Memory B cell (primary cell): ENCODE results near the gene HEBP2.
A peak's percentile ranks its signal among the peaks of the same experiment; 100 is the strongest.

ENCODE experiments used
- ATAC-seq: fragments of 150-1000 bp; cut with Tn5 transposase; 2 replicates; pipeline ENCODE4 v1.10.0; 2021; ENCODE audit warnings: low read depth, mild to moderate bottlenecking, moderate library complexity
- DNase-seq, 2 donors: peaks; one replicate each; pipeline ENCODE4 v3.0.0; 2022; ENCODE audit warnings: low spot score in 2 of 2
- H3K27ac Mint-ChIP-seq: one replicate; pipeline ENCODE4 v1.8.0; 2022; ENCODE audit warnings: mild to moderate bottlenecking, moderate library complexity, mixed read lengths
- H3K27me3 Mint-ChIP-seq: one replicate; pipeline ENCODE4 v1.8.0; 2022; ENCODE audit warnings: mixed read lengths
- H3K36me3 Mint-ChIP-seq: one replicate; pipeline ENCODE4 v1.8.0; 2022; ENCODE audit warnings: mild to moderate bottlenecking, mixed read lengths
- H3K4me1 Mint-ChIP-seq: one replicate; pipeline ENCODE4 v1.8.0; 2022; ENCODE audit warnings: mixed read lengths
- H3K4me3 Mint-ChIP-seq: one replicate; pipeline ENCODE4 v1.8.0; 2022; ENCODE audit warnings: mild to moderate bottlenecking, moderate library complexity, mixed read lengths
- H3K9me3 Mint-ChIP-seq: one replicate; pipeline ENCODE4 v1.8.0; 2022; ENCODE audit warnings: mixed read lengths

The HEBP2 gene

GRCh38 chr6:138383776-138384175 lies 20.2 kb upstream of the HEBP2 start:
- Mint-ChIP-seq H3K27me3 (peaks cover 7% of the 10 kb centered on the region), H3K27ac (no peak overlapping the region), H3K4me3 (no peak overlapping the region), H3K4me1 (peaks cover 2% of the 10 kb centered on the region), H3K9me3 (no peaks in the 10 kb centered on the region), H3K36me3 (no peaks in the 10 kb centered on the region)
- ATAC-seq (no peak), DNase-seq (no peak)

GRCh38 chr6:138386897-138387296 lies 17.1 kb upstream of the HEBP2 start:
- no peak for DNase-seq
- no peaks in the 10 kb centered on the region for H3K9me3 Mint-ChIP-seq
- H3K27ac Mint-ChIP-seq = no peak overlapping the region
- peaks cover 2% of the 10 kb centered on the region for H3K4me1 Mint-ChIP-seq
- no peak for ATAC-seq
- H3K36me3 Mint-ChIP-seq = no peaks in the 10 kb centered on the region
- peaks cover 10% of the 10 kb centered on the region for H3K27me3 Mint-ChIP-seq
- H3K4me3 Mint-ChIP-seq = no peak overlapping the region

DNA sequence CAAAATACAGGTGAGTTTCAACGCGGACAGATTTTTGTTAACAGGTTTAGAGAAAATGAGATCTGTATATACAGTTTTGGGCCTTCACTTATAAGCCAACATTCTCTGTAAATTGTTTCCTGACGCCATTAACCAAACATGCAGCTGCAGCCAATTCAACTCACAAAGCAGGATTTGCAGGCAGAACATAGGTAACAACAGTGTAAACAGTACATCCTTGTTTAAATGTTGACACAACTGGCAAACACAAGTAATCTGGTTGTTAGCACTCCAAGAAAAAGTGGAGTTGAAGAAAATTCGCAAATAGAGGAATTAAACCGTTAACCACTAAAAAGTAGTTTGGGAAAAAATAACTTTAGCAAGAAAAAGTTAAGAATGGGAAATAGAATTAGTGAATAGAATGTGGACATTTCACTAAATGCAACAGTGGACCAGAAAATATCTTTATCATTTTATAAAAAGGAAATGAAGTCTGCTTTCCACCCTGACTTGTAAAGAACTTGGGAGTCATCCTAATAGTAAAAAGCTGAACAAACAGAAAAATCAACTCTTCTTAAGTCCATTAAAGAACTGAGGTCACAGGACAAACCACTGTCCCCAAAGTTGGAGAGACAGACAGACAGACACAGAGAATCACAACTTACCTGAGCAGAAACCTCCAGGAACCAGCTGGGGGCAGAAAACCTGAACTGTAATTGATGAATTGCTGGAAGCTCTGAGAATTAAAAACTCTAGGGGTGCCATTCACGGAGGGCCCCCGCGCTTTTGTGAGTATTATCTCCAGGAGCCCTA lies 16.2 kb upstream of the HEBP2 start:
- H3K36me3 Mint-ChIP-seq = no peaks in the 10 kb centered on the region
- DNase-seq = no peak
- no peak for ATAC-seq
- no peaks in the 10 kb centered on the region for H3K9me3 Mint-ChIP-seq
- peaks cover 6% of the 10 kb centered on the region for H3K27me3 Mint-ChIP-seq
- peaks cover 2% of the 10 kb centered on the region for H3K4me1 Mint-ChIP-seq
- no peak overlapping the region for H3K27ac Mint-ChIP-seq
- H3K4me3 Mint-ChIP-seq = no peak overlapping the region

- no peak for ATAC-seq
- peaks cover 5% of the 10 kb centered on the region for H3K27me3 Mint-ChIP-seq
- no peaks in the 10 kb centered on the region for H3K9me3 Mint-ChIP-seq
- no peak for DNase-seq
- no peaks in the 10 kb centered on the region for H3K36me3 Mint-ChIP-seq
- H3K27ac Mint-ChIP-seq = no peak overlapping the region
- H3K4me1 Mint-ChIP-seq = peaks cover 6% of the 10 kb centered on the region
- H3K4me3 Mint-ChIP-seq = no peak overlapping the region
Measured at GRCh38 chr6:138389551-138389950, 14.5 kb upstream of the HEBP2 start.

- Mint-ChIP-seq H3K4me3 (no peak overlapping the region), H3K36me3 (no peaks in the 10 kb centered on the region), H3K27ac (no peak overlapping the region), H3K4me1 (peaks cover 6% of the 10 kb centered on the region), H3K27me3 (peaks cover 2% of the 10 kb centered on the region), H3K9me3 (no peaks in the 10 kb centered on the region)
- peak; percentile 72 for ATAC-seq
- no peak for DNase-seq
Measured at GRCh38 chr6:138393871-138394783, 9.9 kb upstream of the HEBP2 start.

- Mint-ChIP-seq H3K4me3 (no peak overlapping the region), H3K4me1 (peaks cover 6% of the 10 kb centered on the region), H3K36me3 (no peaks in the 10 kb centered on the region), H3K27ac (no peak overlapping the region), H3K9me3 (no peaks in the 10 kb centered on the region), H3K27me3 (peaks cover 2% of the 10 kb centered on the region)
- ATAC-seq (no peak), DNase-seq (no peak)
Measured at GRCh38 chr6:138396709-138397108, 7.3 kb upstream of the HEBP2 start.

DNA sequence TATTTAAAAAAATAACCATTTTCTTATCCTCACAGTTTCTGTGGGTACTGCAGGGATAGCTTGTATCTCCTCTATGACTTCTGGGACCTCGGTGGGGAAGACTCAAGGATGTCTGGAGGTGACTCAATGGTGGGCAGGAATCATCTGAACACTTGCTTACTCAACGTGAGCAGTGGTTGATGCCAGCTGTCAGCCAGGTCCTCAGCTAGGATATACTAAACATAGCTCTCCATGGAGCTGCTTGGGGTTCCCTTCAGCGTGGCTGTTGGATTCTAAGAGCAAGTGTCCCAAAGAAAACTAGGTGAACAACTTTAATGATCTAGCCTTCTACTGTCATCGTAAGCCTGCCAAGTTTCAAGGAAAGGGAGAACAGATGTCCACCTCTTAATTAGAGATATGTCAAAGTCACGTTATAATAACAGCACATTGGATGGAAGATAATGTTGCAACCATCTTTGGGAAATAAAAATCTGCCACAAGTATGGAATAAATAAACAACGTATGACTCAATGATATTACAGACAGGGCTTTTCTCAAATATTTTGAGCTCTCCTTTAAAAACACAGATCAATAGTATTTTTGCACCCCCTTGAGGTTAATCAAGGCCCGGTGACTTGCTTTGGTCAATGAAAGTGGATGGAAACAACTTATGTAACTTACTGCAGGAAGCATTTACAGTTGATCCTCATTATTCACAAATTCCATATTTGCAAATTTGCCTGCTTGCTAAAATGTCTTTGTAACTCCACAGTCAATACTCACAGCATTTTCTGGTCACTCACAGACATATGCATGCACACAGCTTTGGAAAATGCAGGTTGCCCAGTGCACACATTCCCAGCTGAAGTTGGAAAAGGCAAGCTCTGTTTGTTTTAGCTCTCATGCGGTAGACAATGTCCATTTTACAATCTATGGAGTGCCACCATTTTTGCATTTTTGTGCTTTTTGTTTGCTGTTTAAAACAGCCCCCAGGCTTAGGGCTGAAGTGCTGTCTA lies 6.6 kb upstream of the HEBP2 start:
- no peak for ATAC-seq
- H3K36me3 Mint-ChIP-seq = no peaks in the 10 kb centered on the region
- no peak overlapping the region for H3K4me3 Mint-ChIP-seq
- H3K9me3 Mint-ChIP-seq = no peaks in the 10 kb centered on the region
- H3K27ac Mint-ChIP-seq = no peak overlapping the region
- no peak for DNase-seq
- peaks cover 6% of the 10 kb centered on the region for H3K4me1 Mint-ChIP-seq
- peaks cover 2% of the 10 kb centered on the region for H3K27me3 Mint-ChIP-seq

- DNase-seq (no peak), ATAC-seq (no peak)
- Mint-ChIP-seq H3K9me3 (no peaks in the 10 kb centered on the region), H3K4me3 (no peak overlapping the region), H3K36me3 (no peaks in the 10 kb centered on the region), H3K27ac (no peak overlapping the region), H3K4me1 (peaks cover 10% of the 10 kb centered on the region), H3K27me3 (peaks cover 2% of the 10 kb centered on the region)
Measured at GRCh38 chr6:138400326-138400725, 3.7 kb upstream of the HEBP2 start.

- Mint-ChIP-seq H3K27me3 (no peaks in the 10 kb centered on the region), H3K9me3 (no peaks in the 10 kb centered on the region), H3K4me1 (peaks cover 14% of the 10 kb centered on the region), H3K36me3 (peaks cover 7% of the 10 kb centered on the region), H3K27ac (no peak overlapping the region), H3K4me3 (peak overlapping the region; percentile 0)
- ATAC-seq (no peak), DNase-seq (no peak)
Measured at GRCh38 chr6:138401960-138402837, 1.8 kb upstream of the HEBP2 start.

GRCh38 chr6:138402838-138403187 lies 1.2 kb upstream of the HEBP2 start:
- Mint-ChIP-seq H3K4me1 (peaks cover 17% of the 10 kb centered on the region), H3K9me3 (no peaks in the 10 kb centered on the region), H3K27ac (peak overlapping the region; percentile 53), H3K36me3 (peaks cover 10% of the 10 kb centered on the region), H3K27me3 (no peaks in the 10 kb centered on the region), H3K4me3 (peak overlapping the region; percentile 82)
- DNase-seq (no peak), ATAC-seq (no peak)

GRCh38 chr6:138403324-138403800 lies 661 bp upstream of the HEBP2 start:
- Mint-ChIP-seq H3K4me1 (peaks cover 20% of the 10 kb centered on the region), H3K4me3 (peak overlapping the region; percentile 82), H3K27me3 (no peaks in the 10 kb centered on the region), H3K36me3 (peaks cover 13% of the 10 kb centered on the region), H3K9me3 (no peaks in the 10 kb centered on the region), H3K27ac (peak overlapping the region; percentile 53)
- ATAC-seq (peak; percentile 12), DNase-seq (peak in 1 of 2 donors; percentile 45)

DNA sequence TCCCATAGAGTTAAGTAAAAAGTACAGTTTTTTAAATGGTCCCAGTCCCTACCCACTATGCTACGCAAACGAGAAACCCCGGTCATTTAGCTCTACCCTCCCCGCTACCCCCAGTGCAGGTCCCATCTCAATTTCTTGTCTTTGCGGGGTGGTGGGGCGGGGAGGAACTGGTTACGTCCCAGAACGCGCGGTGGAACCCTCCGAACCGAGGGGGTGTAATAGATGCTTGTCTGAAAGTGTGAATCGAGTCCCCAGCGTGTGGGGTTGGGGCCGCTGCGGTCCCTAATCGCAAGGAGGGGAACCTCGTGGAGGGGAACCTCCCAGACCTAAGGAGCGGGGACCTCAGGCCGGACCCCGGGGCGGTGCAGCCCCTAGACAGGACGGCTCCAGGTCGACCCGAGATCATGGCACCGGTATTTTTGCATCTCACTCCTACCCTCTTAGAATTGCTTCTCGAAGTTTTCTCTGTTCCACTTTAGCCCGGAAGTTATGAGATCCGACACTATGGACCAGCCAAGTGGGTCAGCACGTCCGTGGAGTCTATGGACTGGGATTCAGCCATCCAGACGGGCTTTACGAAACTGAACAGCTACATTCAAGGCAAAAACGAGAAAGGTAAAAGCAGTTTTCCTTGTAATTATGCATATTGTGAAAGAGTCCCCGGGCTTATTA lies 779 bp downstream of the HEBP2 start:
- ATAC-seq (peak; percentile 16), DNase-seq (peak in 1 of 2 donors; percentile 25)
- no peaks in the 10 kb centered on the region for H3K27me3 Mint-ChIP-seq
- peak overlapping the region; percentile 87 for H3K4me3 Mint-ChIP-seq
- H3K27ac Mint-ChIP-seq = peak overlapping the region; percentile 86
- peaks cover 27% of the 10 kb centered on the region for H3K4me1 Mint-ChIP-seq
- H3K9me3 Mint-ChIP-seq = no peaks in the 10 kb centered on the region
- peaks cover 24% of the 10 kb centered on the region for H3K36me3 Mint-ChIP-seq
